Stromal cell of bone marrow (primary cell): ENCODE results near the gene CCNB2.
A peak's percentile ranks its signal among the peaks of the same experiment; 100 is the strongest.
"Not testable (repeated sequence)": the region's sequence is repeated elsewhere in the genome, so short reads cannot be mapped to it uniquely, and the experiment has no call there.

Experiments used
- DNase-seq: peaks from one replicate; pipeline ENCODE4 v3.0.0-alpha.2; 2012; ENCODE audit warnings: low read depth

The CCNB2 gene

GRCh38 chr15:59133929-59134427 lies 29.0 kb downstream of the CCNB2 start:
- no peak for DNase-seq

GRCh38 chr15:59137566-59137965 lies 32.6 kb downstream of the CCNB2 start:
- DNase-seq, result no peak

GRCh38 chr15:59138243-59138642 lies 33.3 kb downstream of the CCNB2 start:
- no peak for DNase-seq

GRCh38 chr15:59140422-59141226 lies 35.7 kb downstream of the CCNB2 start:
- no peak for DNase-seq

GRCh38 chr15:59143281-59143680 lies 38.3 kb downstream of the CCNB2 start:
- DNase-seq, result no peak

GRCh38 chr15:59144594-59144993 lies 39.6 kb downstream of the CCNB2 start:
- not testable (repeated sequence) for DNase-seq

- no peak for DNase-seq
These were observed 42.7 kb downstream of the CCNB2 start for GRCh38 chr15:59147666-59148065.

- DNase-seq, result peak; percentile 33
These were observed 43.3 kb downstream of the CCNB2 start for GRCh38 chr15:59148153-59148833.

- DNase-seq, result no peak
These were observed 45.2 kb downstream of the CCNB2 start for GRCh38 chr15:59150185-59150584.

- DNase-seq, result no peak
These were observed 47.9 kb downstream of the CCNB2 start for GRCh38 chr15:59152694-59153450.

GRCh38 chr15:59153466-59153865 lies 48.5 kb downstream of the CCNB2 start:
- DNase-seq, result no peak

- no peak for DNase-seq
These were observed 49.3 kb downstream of the CCNB2 start for GRCh38 chr15:59154243-59154642.

- no peak for DNase-seq
These were observed 50.5 kb downstream of the CCNB2 start for GRCh38 chr15:59155431-59155830.

GRCh38 chr15:59157396-59157795 lies 52.5 kb downstream of the CCNB2 start:
- no peak for DNase-seq

- DNase-seq, result no peak
These were observed 53.1 kb downstream of the CCNB2 start for GRCh38 chr15:59157840-59158700.

- DNase-seq, result no peak
These were observed 53.7 kb downstream of the CCNB2 start for GRCh38 chr15:59158701-59159034.

- no peak for DNase-seq
These were observed 54.3 kb downstream of the CCNB2 start for GRCh38 chr15:59159210-59159609.

- no peak for DNase-seq
These were observed 56.1 kb downstream of the CCNB2 start for GRCh38 chr15:59160880-59161593.

- DNase-seq, result not testable (repeated sequence)
These were observed 57.1 kb downstream of the CCNB2 start for GRCh38 chr15:59162080-59162479.

GRCh38 chr15:59165726-59166125 lies 60.8 kb downstream of the CCNB2 start:
- no peak for DNase-seq

GRCh38 chr15:59166166-59166565 lies 61.2 kb downstream of the CCNB2 start:
- no peak for DNase-seq
